Hepatocyte (in vitro differentiated cells): Measurements from ENCODE around the gene PRLH. TPM values are rescaled to one million over a fixed set of nuclear protein-coding genes. Genes with fewer than 3 reads are reported as not detected.

Experiments used
- DNase-seq: peaks from one replicate; pipeline ENCODE4 v3.0.0-alpha.2; 2016; ENCODE audit warnings: low spot score
- H2AFZ ChIP-seq: fragments of 200-600 bp; sonication (generic); 2 replicates; pipeline ENCODE4 v1.6.0; 2016; ENCODE audit warnings: antibody characterized with exemption, mild to moderate bottlenecking
- H3K27ac ChIP-seq: fragments of 200-600 bp; sonication (generic); 2 replicates; pipeline ENCODE4 v1.5.1; 2016; ENCODE audit warnings: mild to moderate bottlenecking
- H3K27me3 ChIP-seq: fragments of 200-600 bp; sonication (generic); 2 replicates; pipeline ENCODE4 v1.6.1; 2016
- H3K36me3 ChIP-seq: fragments of 200-600 bp; sonication (generic); replicated peaks from 2 replicates; pipeline ENCODE4 v1.5.1; 2016; ENCODE audit warnings: low read depth; ENCODE audit not compliant: insufficient read depth
- H3K4me1 ChIP-seq: fragments of 200-600 bp; sonication (generic); 2 replicates; pipeline ENCODE4 v1.5.1; 2016; ENCODE audit warnings: mild to moderate bottlenecking, moderate library complexity; ENCODE audit not compliant: insufficient read depth
- H3K4me2 ChIP-seq: fragments of 200-600 bp; sonication (generic); 2 replicates; pipeline ENCODE4 v1.6.0; 2016
- H3K4me3 ChIP-seq: fragments of 200-600 bp; sonication (generic); 2 replicates; pipeline ENCODE4 v1.5.1; 2016; ENCODE audit warnings: mild to moderate bottlenecking
- H3K79me2 ChIP-seq: fragments of 200-600 bp; sonication (generic); 2 replicates; pipeline ENCODE4 v1.6.0; 2017; ENCODE audit warnings: mild to moderate bottlenecking
- H3K9me2 ChIP-seq: fragments of 200-600 bp; sonication (generic); replicated peaks from 2 replicates; pipeline ENCODE4 v1.6.0; 2017; ENCODE audit warnings: mild to moderate bottlenecking; ENCODE audit not compliant: insufficient read depth
- H3K9me3 ChIP-seq: fragments of 200-600 bp; sonication (generic); 2 replicates; pipeline ENCODE4 v1.5.1; 2016; ENCODE audit warnings: low read depth, mild to moderate bottlenecking
- H4K20me1 ChIP-seq: fragments of 200-600 bp; sonication (generic); 2 replicates; pipeline ENCODE4 v1.6.0; 2016; ENCODE audit warnings: mild to moderate bottlenecking; ENCODE audit not compliant: insufficient read depth, poor library complexity, severe bottlenecking
- CTCF ChIP-seq: fragments of 200-600 bp; sonication (generic); IDR thresholded peaks from 2 replicates; pipeline ENCODE4 v1.5.1; 2016; ENCODE audit warnings: antibody characterized with exemption, mild to moderate bottlenecking; ENCODE audit not compliant: poor library complexity
- EZH2 ChIP-seq: fragments of 200-600 bp; sonication (generic); IDR thresholded peaks from 2 replicates; pipeline ENCODE4 v1.6.1; 2016; ENCODE audit warnings: antibody characterized with exemption, mild to moderate bottlenecking, borderline replicate concordance
- EZH2phosphoT487 ChIP-seq: fragments of 200-600 bp; sonication (generic); IDR thresholded peaks from one replicate; pipeline ENCODE4 v1.6.1; 2018; ENCODE audit warnings: antibody characterized with exemption, mild to moderate bottlenecking, low read depth, moderate library complexity; ENCODE audit not compliant: unreplicated experiment, severe bottlenecking
- WGBS: methylation state at CpG from one replicate; pipeline ENCODE4 v1.1.6; 2016; ENCODE audit warnings: low lambda C conversion rate; ENCODE audit errors: missing lambda C conversion rate; 5-methylcytosine and 5-hydroxymethylcytosine counted together
- polyA plus RNA-seq: library from polyadenylated mRNA; unstranded; fragments of >200 nt; fragmentation: Nextera tagmentation; extraction: Ambion mirVana; gene quantifications from 2 replicates; pipeline ENCODE4 v1.2.1, GENCODE V29; 2016
- total RNA-seq: library from RNA; depleted of rRNA; stranded (reverse); fragments of >200 nt; gene quantifications from 2 replicates; pipeline ENCODE4 v1.2.3, GENCODE V29; 2014

PRLH gene
- total and polyA plus RNA-seq, 2 experiments from 2014 or later = not detected

GRCh38 chr2:237547841-237548416 is 18.4 kb upstream of the PRLH start:
- H3K4me3 ChIP-seq = no peak overlapping the region
- 51% methylated on average over 11 of the region's 11 CpGs for WGBS
- H3K4me2 ChIP-seq = no peak overlapping the region
- no peak overlapping the region for H3K27ac ChIP-seq
- no peaks in the 10 kb centered on the region for H3K9me2 ChIP-seq
- no peaks in the 10 kb centered on the region for H3K36me3 ChIP-seq
- H4K20me1 ChIP-seq = no peaks in the 10 kb centered on the region
- no peaks in the 10 kb centered on the region for H3K9me3 ChIP-seq
- no peaks in the 10 kb centered on the region for H3K79me2 ChIP-seq
- H3K27me3 ChIP-seq = no peaks in the 10 kb centered on the region
- peak; percentile 47 for DNase-seq
- TF ChIP-seq EZH2phosphoT487 (no peak), CTCF (no peak), EZH2 (no peak)
- H3K4me1 ChIP-seq = peaks cover 4% of the 10 kb centered on the region
- H2AFZ ChIP-seq = no peak overlapping the region

GRCh38 chr2:237549216-237549615 is 17.2 kb upstream of the PRLH start:
- H3K79me2 ChIP-seq = no peaks in the 10 kb centered on the region
- no peak for DNase-seq
- TF ChIP-seq CTCF (no peak), EZH2phosphoT487 (no peak)
- no peaks in the 10 kb centered on the region for H3K36me3 ChIP-seq
- H3K9me2 ChIP-seq = no peaks in the 10 kb centered on the region
- no peaks in the 10 kb centered on the region for H4K20me1 ChIP-seq
- no peak overlapping the region for H3K4me3 ChIP-seq
- H3K9me3 ChIP-seq = no peaks in the 10 kb centered on the region
- no peak overlapping the region for H3K4me2 ChIP-seq
- peaks cover 4% of the 10 kb centered on the region for H3K4me1 ChIP-seq
- 93% methylated on average over 8 of the region's 8 CpGs for WGBS
- H2AFZ ChIP-seq = no peak overlapping the region
- H3K27ac ChIP-seq = no peak overlapping the region
- no peaks in the 10 kb centered on the region for H3K27me3 ChIP-seq

DNA sequence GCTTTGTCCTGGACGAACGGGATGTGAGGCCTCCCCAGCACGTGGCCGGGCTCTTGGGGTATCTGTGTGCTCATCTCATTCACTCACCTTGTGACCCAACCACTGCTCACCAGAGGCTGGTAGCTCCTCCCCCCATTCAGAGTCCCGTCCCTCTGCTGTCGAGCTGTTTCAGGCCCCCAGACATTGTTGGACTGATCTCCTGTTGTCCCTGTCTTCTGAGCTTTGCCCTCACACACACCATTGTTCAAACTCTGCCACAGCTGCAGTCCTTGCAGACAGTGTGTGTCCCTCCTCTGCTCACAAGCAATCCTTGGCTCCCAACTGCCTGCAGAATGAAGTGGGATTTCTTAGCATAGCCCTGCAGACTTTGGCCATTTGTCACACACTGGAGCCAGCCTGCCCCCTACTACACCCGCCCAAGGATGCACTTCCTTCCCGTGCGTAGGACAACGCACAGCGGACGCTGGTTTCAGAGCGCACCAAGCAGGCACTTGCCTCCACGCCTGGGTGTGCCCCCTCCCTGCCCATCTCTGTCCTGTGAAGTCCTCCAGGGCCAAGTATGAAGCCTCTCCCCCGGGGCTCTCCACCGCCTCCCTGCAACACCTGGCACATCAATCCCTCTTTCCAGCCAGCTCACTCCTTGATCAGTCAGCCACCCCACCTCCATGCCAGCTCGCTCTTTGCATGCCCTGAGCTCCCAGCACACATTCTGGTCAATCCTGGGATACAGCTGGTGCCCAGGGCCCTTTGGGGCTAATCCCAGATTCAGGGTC is 16.5 kb upstream of the PRLH start:
- no peak overlapping the region for H3K4me2 ChIP-seq
- no peak for DNase-seq
- peaks cover 4% of the 10 kb centered on the region for H3K4me1 ChIP-seq
- H3K9me3 ChIP-seq = no peaks in the 10 kb centered on the region
- H3K4me3 ChIP-seq = no peak overlapping the region
- H3K27ac ChIP-seq = no peak overlapping the region
- H4K20me1 ChIP-seq = no peaks in the 10 kb centered on the region
- no peaks in the 10 kb centered on the region for H3K27me3 ChIP-seq
- H2AFZ ChIP-seq = no peak overlapping the region
- WGBS = 82% methylated on average over 17 of the region's 17 CpGs
- H3K9me2 ChIP-seq = no peaks in the 10 kb centered on the region
- no peaks in the 10 kb centered on the region for H3K79me2 ChIP-seq
- no peaks in the 10 kb centered on the region for H3K36me3 ChIP-seq
- TF ChIP-seq EZH2 = no peak

DNA sequence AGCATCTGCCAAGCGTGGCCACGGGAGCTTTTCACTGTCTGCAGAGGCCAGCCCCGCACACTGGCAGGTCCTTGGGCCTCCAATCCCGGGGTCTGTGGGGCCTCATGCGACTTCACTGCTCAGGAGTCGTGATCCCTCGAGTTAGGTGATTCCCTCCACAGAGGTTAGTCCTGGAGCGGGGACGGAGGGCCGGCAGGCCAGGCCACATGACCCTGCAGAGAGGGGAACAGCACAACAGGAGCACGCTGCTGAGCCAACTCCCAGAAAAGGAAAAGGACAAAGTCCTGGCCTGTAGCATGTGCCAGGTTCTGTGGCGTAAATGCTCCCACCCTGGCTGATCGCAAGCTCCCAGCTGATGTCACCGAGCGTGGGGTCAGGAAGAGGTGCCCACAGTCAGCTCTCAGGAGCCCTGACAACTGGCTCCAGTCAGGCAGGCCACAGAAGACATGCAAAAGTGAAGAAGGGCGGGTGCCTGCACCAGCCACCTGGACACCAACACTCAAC is 15.3 kb upstream of the PRLH start:
- H4K20me1 ChIP-seq = no peaks in the 10 kb centered on the region
- H3K4me2 ChIP-seq = no peak overlapping the region
- H3K4me3 ChIP-seq = no peak overlapping the region
- no peaks in the 10 kb centered on the region for H3K27me3 ChIP-seq
- peaks cover 4% of the 10 kb centered on the region for H3K4me1 ChIP-seq
- no peaks in the 10 kb centered on the region for H3K79me2 ChIP-seq
- no peak for DNase-seq
- H3K9me3 ChIP-seq = peaks cover 4% of the 10 kb centered on the region
- H3K9me2 ChIP-seq = no peaks in the 10 kb centered on the region
- H3K36me3 ChIP-seq = no peaks in the 10 kb centered on the region
- WGBS = 91% methylated on average over 16 of the region's 16 CpGs
- no peak overlapping the region for H2AFZ ChIP-seq
- H3K27ac ChIP-seq = no peak overlapping the region
- TF ChIP-seq EZH2 = no peak
- no peak for TF ChIP-seq CTCF
- no peak for TF ChIP-seq EZH2phosphoT487
